Tibial nerve (tissue), 4 donors: Measurements from ENCODE around the gene POMGNT1.

Experiments used
- EP300 ChIP-seq, 2 donors: sonication (generic); formaldehyde crosslinking; IDR thresholded peaks; one replicate each; pipeline ENCODE4 v1.6.1; 2017; ENCODE audit warnings: antibody characterized with exemption in 2 of 2, mild to moderate bottlenecking in 1 of 2
- POLR2A ChIP-seq, 2 donors: fragments of 450-650 bp; IDR thresholded peaks; one replicate each; pipeline ENCODE4 v1.6.1; 2017; ENCODE audit warnings: antibody characterized with exemption in 2 of 2, mild to moderate bottlenecking in 2 of 2, moderate library complexity in 2 of 2
- TF ChIP-seq, protein P1 (sequence below), 5 experiments: fragments of 200-600 bp in 3 of 5; fragments of 450-650 bp in 2 of 5; sonication (generic) in 3 of 5; IDR thresholded peaks; one replicate each; pipeline ENCODE4 v1.5.1; 2016 to 2019; ENCODE audit warnings: antibody characterized with exemption in 5 of 5, mild to moderate bottlenecking in 3 of 5, moderate library complexity in 2 of 5

DNA sequence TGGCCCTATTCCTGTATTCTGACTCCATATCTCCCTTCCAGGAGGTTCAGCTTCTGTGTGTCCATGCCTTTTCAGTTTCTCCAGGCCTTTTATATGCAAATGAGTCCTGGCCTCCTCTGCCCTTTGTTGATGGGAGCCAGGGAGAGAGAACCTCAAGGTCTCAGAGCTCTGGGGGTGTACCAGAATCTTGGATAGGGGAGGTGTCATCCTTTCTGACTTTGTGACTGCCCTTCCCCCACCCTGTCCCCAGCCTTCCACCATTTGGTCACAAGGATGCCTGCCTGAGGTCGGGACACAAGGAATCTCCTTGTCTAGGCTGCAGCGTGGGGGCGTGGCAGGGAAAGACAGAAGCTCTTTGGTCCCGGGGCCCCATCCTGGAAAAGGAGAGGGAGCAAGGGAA lies 23.5 kb upstream of the POMGNT1 start:
- TF ChIP-seq EP300 (IDR thresholded peaks at IDR 0.05) = peak; percentile 4 to 76
- TF ChIP-seq POLR2A (IDR thresholded peaks at IDR 0.05) = no peak
- TF ChIP-seq, protein P1, sequence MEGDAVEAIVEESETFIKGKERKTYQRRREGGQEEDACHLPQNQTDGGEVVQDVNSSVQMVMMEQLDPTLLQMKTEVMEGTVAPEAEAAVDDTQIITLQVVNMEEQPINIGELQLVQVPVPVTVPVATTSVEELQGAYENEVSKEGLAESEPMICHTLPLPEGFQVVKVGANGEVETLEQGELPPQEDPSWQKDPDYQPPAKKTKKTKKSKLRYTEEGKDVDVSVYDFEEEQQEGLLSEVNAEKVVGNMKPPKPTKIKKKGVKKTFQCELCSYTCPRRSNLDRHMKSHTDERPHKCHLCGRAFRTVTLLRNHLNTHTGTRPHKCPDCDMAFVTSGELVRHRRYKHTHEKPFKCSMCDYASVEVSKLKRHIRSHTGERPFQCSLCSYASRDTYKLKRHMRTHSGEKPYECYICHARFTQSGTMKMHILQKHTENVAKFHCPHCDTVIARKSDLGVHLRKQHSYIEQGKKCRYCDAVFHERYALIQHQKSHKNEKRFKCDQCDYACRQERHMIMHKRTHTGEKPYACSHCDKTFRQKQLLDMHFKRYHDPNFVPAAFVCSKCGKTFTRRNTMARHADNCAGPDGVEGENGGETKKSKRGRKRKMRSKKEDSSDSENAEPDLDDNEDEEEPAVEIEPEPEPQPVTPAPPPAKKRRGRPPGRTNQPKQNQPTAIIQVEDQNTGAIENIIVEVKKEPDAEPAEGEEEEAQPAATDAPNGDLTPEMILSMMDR (IDR thresholded peaks at IDR 0.05) = no peak
